GM21447 (cell line): ENCODE measurements around the gene OVCA2.

Source experiments
- ATAC-seq: cut with Tn5 transposase; IDR thresholded peaks from one replicate; pipeline ENCODE4 v1.9.1; 2021; ENCODE audit not compliant: unreplicated experiment

OVCA2 gene

GRCh38 chr17:2064520-2064971 is 22.7 kb downstream of the OVCA2 start:
- no peak for ATAC-seq

GRCh38 chr17:2064980-2065785 is 23.4 kb downstream of the OVCA2 start:
- no peak for ATAC-seq

- no peak for ATAC-seq
Measured at GRCh38 chr17:2065949-2066400, 24.2 kb downstream of the OVCA2 start.

GRCh38 chr17:2067048-2067561 is 25.3 kb downstream of the OVCA2 start:
- no peak for ATAC-seq

GRCh38 chr17:2067608-2068024 is 25.8 kb downstream of the OVCA2 start:
- ATAC-seq, result no peak

GRCh38 chr17:2068031-2068518 is 26.3 kb downstream of the OVCA2 start:
- no peak for ATAC-seq

GRCh38 chr17:2068519-2069051 is 26.8 kb downstream of the OVCA2 start:
- no peak for ATAC-seq

- peak; percentile 79 for ATAC-seq
Measured at GRCh38 chr17:2070241-2071023, 28.6 kb downstream of the OVCA2 start.

- no peak for ATAC-seq
Measured at GRCh38 chr17:2071024-2071385, 29.2 kb downstream of the OVCA2 start.

GRCh38 chr17:2071455-2072281 is 29.8 kb downstream of the OVCA2 start:
- no peak for ATAC-seq

GRCh38 chr17:2074919-2075318 is 33.1 kb downstream of the OVCA2 start:
- no peak for ATAC-seq

- no peak for ATAC-seq
Measured at GRCh38 chr17:2075336-2076086, 33.7 kb downstream of the OVCA2 start.

GRCh38 chr17:2076087-2076984 is 34.5 kb downstream of the OVCA2 start:
- no peak for ATAC-seq

GRCh38 chr17:2077040-2077439 is 35.2 kb downstream of the OVCA2 start:
- ATAC-seq, result no peak

GRCh38 chr17:2081564-2081963 is 39.7 kb downstream of the OVCA2 start:
- ATAC-seq, result no peak

- ATAC-seq, result no peak
Measured at GRCh38 chr17:2082003-2082781, 40.4 kb downstream of the OVCA2 start.

- no peak for ATAC-seq
Measured at GRCh38 chr17:2083613-2084035, 41.8 kb downstream of the OVCA2 start.
